Liver (tissue), 3 donors: ENCODE measurements around the gene CLCF1.
A peak's percentile ranks its signal among the peaks of the same experiment; 100 is the strongest.

Experiments
- CTCF ChIP-seq: fragments of 150-350 bp; IDR thresholded peaks from 2 replicates; pipeline ENCODE4 v1.5.1; 2017; ENCODE audit warnings: improper control_type of control experiment, low read depth, low read length; ENCODE audit not compliant: missing input control
- GABPA ChIP-seq, 2 donors: IDR thresholded peaks in 1 of 2; conservative IDR thresholded peaks in 1 of 2; 2 replicates each; pipeline ENCODE4 v1.6.1; 2016; ENCODE audit warnings: antibody characterized with exemption in 2 of 2, mild to moderate bottlenecking in 1 of 2, moderate library complexity in 1 of 2
- JUND ChIP-seq, 2 donors: IDR thresholded peaks; 2 replicates each; pipeline ENCODE4 v1.6.1; 2016; ENCODE audit warnings: antibody characterized with exemption in 2 of 2
- REST ChIP-seq: IDR thresholded peaks from 2 replicates; pipeline ENCODE4 v1.6.1; 2016; ENCODE audit warnings: antibody characterized with exemption, mild to moderate bottlenecking
- TF ChIP-seq, protein P1 (sequence below): IDR thresholded peaks from 2 replicates; pipeline ENCODE4 v1.6.1; 2016; ENCODE audit warnings: antibody characterized with exemption
- donor health status: healthy.
- donor health status: healthy.

DNA sequence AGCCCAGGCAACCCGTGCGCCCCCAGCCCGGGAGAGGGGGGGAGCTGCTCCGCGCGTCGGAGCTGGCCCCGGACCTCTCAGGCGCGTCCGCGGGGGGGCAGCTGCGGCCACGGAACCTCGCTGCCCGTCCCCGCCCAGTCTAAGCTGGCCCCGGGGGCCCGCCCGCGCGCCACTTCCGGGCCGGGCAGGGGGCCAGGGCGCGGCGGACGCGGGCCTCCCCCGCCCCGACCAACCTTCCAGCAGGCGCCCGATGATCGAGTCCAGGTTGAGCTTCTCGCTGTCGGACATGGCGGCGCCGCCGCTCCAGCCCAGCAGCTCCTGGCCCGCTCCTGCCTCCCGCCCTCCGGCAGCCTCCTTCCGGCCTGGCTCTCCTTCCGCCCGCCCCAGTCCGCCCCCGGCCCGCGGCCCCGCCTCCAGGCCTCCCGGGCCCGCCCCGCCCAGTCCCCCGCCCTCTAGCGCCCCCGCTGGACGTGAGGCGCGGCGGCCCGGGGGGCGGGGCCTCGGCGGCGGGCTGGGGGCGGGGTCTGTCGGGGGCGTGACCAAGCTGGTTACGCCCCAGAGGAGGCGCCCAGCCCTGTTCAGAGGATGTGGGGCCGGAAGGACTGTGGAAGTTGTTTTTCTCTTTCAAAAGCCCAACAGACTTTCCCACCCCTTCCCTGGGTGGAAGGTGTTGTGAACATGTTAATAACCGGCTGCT is 28.2 kb upstream of the CLCF1 start, which contains the start of gene PPP1CA:
- TF ChIP-seq, protein P1, sequence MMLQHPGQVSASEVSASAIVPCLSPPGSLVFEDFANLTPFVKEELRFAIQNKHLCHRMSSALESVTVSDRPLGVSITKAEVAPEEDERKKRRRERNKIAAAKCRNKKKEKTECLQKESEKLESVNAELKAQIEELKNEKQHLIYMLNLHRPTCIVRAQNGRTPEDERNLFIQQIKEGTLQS = no peak
- TF ChIP-seq CTCF (peak; percentile 48), JUND (IDR thresholded peaks at IDR 0.05) (no peak), REST (peak; percentile 36), GABPA (IDR thresholded peaks at IDR 0.05 in 1 of 2, conservative IDR thresholded peaks at IDR 0.05 in 1 of 2) (peak in 1 of 2 donors; percentile 64)
